ENCODE data around the gene JKAMP.

- TF ChIP-seq CTCF (optimal IDR thresholded peaks at IDR 0.05 in 1 of 3, IDR thresholded peaks at IDR 0.05 in 1 of 3, conservative IDR thresholded peaks at IDR 0.05 in 1 of 3; ENCODE audit: extremely low read depth in 1 of 3, insufficient read depth in 2 of 3, low read length in 3 of 3) (no peak), EZH2 (IDR thresholded peaks at IDR 0.05; ENCODE audit: low read length) (no peak)
These were observed 25.8 kb upstream of the JKAMP start for GRCh38 chr14:59458486-59458885.
